ENCODE results near the gene SYNPO2L. TPM values are rescaled to one million over a fixed set of nuclear protein-coding genes. Genes with fewer than 3 reads are reported as not detected.

SYNPO2L gene
- total and polyA plus RNA-seq, 2 donors from 2014 or later = 0.15 to 0.38 TPM

DNA sequence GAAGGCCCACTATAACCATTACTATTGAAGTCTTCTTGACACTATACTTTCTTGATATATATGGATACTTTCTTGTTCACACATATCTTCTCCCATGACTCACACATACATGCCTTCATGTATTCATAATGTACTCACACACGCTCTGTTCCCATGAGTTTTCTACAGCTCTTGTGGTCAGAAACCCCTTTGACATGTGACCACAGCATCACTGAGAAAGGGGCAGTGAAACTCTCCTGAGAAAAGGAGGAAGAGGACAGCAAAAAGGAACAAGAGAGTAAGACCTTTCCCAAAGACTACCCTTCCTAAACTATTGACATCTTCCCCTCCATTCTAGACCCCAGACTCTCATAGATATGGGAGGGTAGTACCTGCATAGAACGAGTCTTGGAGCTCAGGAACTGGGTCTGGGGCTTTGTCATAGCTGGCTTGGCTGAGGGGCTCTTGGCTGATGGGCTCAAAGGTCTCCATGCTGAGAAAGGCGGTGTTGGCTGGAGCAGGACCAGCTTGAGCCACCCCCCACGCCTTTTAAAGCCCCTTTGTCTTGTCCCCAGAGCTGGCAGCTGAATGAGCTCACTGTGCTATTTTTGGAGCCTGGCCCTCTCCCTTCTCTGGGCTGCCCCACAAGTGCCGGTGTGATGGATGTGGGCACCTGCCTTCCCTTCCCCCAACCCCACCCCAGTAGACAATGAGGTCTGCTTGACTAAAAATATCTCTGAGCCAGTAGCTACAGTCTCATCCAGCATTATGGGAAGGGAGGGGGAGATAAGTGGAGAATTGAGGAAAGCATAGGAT is 5.1 kb downstream of the SYNPO2L start:
- no peak overlapping the region for H3K9ac ChIP-seq (ENCODE audit: low read length in 3 of 3)
- H3K4me1 ChIP-seq (ENCODE audit: control insufficient read depth in 2 of 3, insufficient read depth in 2 of 3, low read depth in 1 of 3, low read length in 3 of 3) = peaks cover 0 to 2% (median 0%) of the 10 kb centered on the region in 3 donors
- no peaks in the 10 kb centered on the region for H3K36me3 ChIP-seq (ENCODE audit: control insufficient read depth in 2 of 3, insufficient read depth in 3 of 3, low read length in 3 of 3)
- DNase-seq (no peak), FAIRE-seq (no peak)
- no peaks in the 10 kb centered on the region for H3K27me3 ChIP-seq (ENCODE audit: control insufficient read depth, insufficient read depth, low read length)
- no peak overlapping the region for H3K27ac ChIP-seq (ENCODE audit: low read depth in 2 of 2, low read length in 2 of 2)
- H3K4me3 ChIP-seq (ENCODE audit: low read length in 3 of 3) = no peak overlapping the region
- H3K9me3 ChIP-seq (ENCODE audit: control insufficient read depth in 2 of 3, insufficient read depth in 1 of 3, low read length in 3 of 3) = no peaks in the 10 kb centered on the region
- intact Hi-C loops (cut with DNase I) = no loop called here
- TF ChIP-seq, protein P1, sequence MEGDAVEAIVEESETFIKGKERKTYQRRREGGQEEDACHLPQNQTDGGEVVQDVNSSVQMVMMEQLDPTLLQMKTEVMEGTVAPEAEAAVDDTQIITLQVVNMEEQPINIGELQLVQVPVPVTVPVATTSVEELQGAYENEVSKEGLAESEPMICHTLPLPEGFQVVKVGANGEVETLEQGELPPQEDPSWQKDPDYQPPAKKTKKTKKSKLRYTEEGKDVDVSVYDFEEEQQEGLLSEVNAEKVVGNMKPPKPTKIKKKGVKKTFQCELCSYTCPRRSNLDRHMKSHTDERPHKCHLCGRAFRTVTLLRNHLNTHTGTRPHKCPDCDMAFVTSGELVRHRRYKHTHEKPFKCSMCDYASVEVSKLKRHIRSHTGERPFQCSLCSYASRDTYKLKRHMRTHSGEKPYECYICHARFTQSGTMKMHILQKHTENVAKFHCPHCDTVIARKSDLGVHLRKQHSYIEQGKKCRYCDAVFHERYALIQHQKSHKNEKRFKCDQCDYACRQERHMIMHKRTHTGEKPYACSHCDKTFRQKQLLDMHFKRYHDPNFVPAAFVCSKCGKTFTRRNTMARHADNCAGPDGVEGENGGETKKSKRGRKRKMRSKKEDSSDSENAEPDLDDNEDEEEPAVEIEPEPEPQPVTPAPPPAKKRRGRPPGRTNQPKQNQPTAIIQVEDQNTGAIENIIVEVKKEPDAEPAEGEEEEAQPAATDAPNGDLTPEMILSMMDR (IDR thresholded peaks at IDR 0.05; ENCODE audit: borderline replicate concordance, extremely low read depth, insufficient read depth) = no peak

DNA sequence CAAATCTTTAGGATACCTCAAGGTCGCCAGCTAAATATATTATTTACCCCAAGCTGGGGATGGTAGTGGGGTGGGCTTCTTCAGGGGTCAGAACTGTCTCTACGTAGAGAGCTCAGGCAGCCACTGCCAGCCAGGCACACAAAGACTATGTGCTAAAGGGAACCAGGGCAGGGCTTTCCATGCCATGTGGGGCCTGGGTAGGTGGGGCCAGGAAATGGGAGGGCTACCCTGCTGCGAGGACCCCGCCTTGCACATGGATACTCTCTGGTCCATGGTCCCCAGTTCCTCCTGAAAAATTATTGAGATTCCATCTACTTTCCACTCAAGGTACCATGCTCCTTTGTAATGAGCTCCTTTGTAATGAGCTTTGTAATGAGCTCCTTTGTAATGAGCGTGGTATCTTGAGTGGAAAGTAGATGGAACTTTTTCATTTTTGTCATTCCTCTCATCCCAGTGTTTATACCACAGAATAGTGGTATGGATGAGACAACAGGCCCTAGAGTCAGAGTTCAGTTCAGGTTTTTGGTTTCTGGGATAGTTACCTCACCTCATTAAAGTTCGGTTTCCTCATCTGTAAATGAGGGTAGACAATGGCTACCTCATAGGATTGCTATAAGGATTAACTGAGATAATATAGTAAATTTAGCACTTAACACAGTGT is 5.8 kb downstream of the SYNPO2L start:
- peaks cover 0 to 2% (median 0%) of the 10 kb centered on the region in 3 donors for H3K4me1 ChIP-seq (ENCODE audit: control insufficient read depth in 2 of 3, insufficient read depth in 2 of 3, low read depth in 1 of 3, low read length in 3 of 3)
- H3K4me3 ChIP-seq (ENCODE audit: low read length in 3 of 3) = no peak overlapping the region
- FAIRE-seq (no peak), DNase-seq (no peak)
- no peaks in the 10 kb centered on the region for H3K36me3 ChIP-seq (ENCODE audit: control insufficient read depth in 2 of 3, insufficient read depth in 3 of 3, low read length in 3 of 3)
- H3K9ac ChIP-seq (ENCODE audit: low read length in 3 of 3) = no peak overlapping the region
- no peak overlapping the region for H3K27ac ChIP-seq (ENCODE audit: low read depth in 2 of 2, low read length in 2 of 2)
- intact Hi-C loops (cut with DNase I) = no loop called here
- no peaks in the 10 kb centered on the region for H3K9me3 ChIP-seq (ENCODE audit: control insufficient read depth in 2 of 3, insufficient read depth in 1 of 3, low read length in 3 of 3)
- TF ChIP-seq, protein P1 (IDR thresholded peaks at IDR 0.05; ENCODE audit: borderline replicate concordance, extremely low read depth, insufficient read depth) = no peak
- H3K27me3 ChIP-seq (ENCODE audit: control insufficient read depth, insufficient read depth, low read length) = no peaks in the 10 kb centered on the region

DNA sequence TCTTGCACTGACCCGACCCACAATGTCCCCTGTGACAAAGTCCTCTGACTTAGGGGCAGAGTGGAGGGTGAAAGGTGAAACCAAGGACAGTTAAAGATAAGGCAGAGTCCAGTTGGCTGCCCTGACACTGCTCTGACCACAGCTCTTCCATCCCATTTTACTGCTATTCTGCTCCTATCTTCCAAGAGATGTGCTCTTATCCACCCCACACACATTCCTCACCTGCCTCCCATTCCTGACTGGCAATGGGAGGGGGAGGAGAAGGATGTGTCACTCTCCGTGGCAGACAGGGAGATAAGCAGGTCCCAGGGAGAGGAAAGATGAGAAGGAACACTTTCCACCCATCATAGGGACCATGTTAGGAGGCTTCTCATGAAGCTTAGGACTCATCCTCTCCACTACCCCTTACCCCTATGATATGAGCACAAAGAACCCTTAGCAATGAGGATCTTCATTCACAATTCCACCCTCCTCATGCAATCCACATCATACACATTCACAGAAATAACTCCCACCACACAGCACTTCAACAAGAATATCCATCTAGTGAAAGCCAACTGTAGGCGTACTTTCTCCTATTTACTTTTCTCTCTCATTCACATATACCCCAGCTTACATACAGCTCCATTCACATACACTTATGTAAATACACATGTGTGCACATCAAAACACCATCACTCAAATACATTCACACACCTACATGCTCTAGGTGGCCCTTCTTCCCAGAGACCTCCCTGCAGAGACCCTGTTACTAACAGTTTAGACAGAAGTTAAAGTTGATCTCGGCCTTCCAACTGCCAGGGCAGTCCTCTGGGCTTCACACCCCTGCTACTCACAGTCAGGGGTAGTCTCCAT is 6.6 kb downstream of the SYNPO2L start:
- FAIRE-seq = no peak
- no peak for DNase-seq

More for the DNA sequence above, 6.6 kb downstream of the SYNPO2L start:
- peaks cover 0 to 2% (median 0%) of the 10 kb centered on the region in 3 donors for H3K4me1 ChIP-seq (ENCODE audit: control insufficient read depth in 2 of 3, insufficient read depth in 2 of 3, low read depth in 1 of 3, low read length in 3 of 3)
- TF ChIP-seq, protein P1 (IDR thresholded peaks at IDR 0.05; ENCODE audit: borderline replicate concordance, extremely low read depth, insufficient read depth) = no peak
- H3K36me3 ChIP-seq (ENCODE audit: control insufficient read depth in 2 of 3, insufficient read depth in 3 of 3, low read length in 3 of 3) = no peaks in the 10 kb centered on the region
- H3K4me3 ChIP-seq (ENCODE audit: low read length in 3 of 3) = no peak overlapping the region
- no peak overlapping the region for H3K9ac ChIP-seq (ENCODE audit: low read length in 3 of 3)
- H3K9me3 ChIP-seq (ENCODE audit: control insufficient read depth in 2 of 3, insufficient read depth in 1 of 3, low read length in 3 of 3) = no peaks in the 10 kb centered on the region
- H3K27ac ChIP-seq (ENCODE audit: low read depth in 2 of 2, low read length in 2 of 2) = no peak overlapping the region
- H3K27me3 ChIP-seq (ENCODE audit: control insufficient read depth, insufficient read depth, low read length) = no peaks in the 10 kb centered on the region
- intact Hi-C loops (cut with DNase I) = no loop called here
